ENCODE data around the gene ARHGAP26.

The ARHGAP26 gene

GRCh38 chr5:143207058-143207457, 436.9 kb downstream of the ARHGAP26 start:
- in situ Hi-C loops (cut with MboI; ENCODE audit: low sequenced_read_pairs) = no loop called here

- in situ Hi-C loops (cut with MboI; ENCODE audit: low sequenced_read_pairs) = no loop called here
These were observed 437.6 kb downstream of the ARHGAP26 start for GRCh38 chr5:143207563-143208364.

GRCh38 chr5:143208365-143208641, 438.1 kb downstream of the ARHGAP26 start:
- in situ Hi-C loops (cut with MboI; ENCODE audit: low sequenced_read_pairs) = no loop called here

GRCh38 chr5:143208781-143209510, 438.8 kb downstream of the ARHGAP26 start:
- in situ Hi-C loops (cut with MboI; ENCODE audit: low sequenced_read_pairs) = no loop called here

- in situ Hi-C loops (cut with MboI; ENCODE audit: low sequenced_read_pairs) = no loop called here
These were observed 439.8 kb downstream of the ARHGAP26 start for GRCh38 chr5:143209881-143210395.

- in situ Hi-C loops (cut with MboI; ENCODE audit: low sequenced_read_pairs) = no loop called here
These were observed 440.4 kb downstream of the ARHGAP26 start for GRCh38 chr5:143210576-143210975.

GRCh38 chr5:143212261-143212660, 442.1 kb downstream of the ARHGAP26 start:
- in situ Hi-C loops (cut with MboI; ENCODE audit: low sequenced_read_pairs) = no loop called here

GRCh38 chr5:143213231-143213850, 443.2 kb downstream of the ARHGAP26 start:
- in situ Hi-C loops (cut with MboI; ENCODE audit: low sequenced_read_pairs) = no loop called here

GRCh38 chr5:143213851-143214363, 443.7 kb downstream of the ARHGAP26 start:
- in situ Hi-C loops (cut with MboI; ENCODE audit: low sequenced_read_pairs) = no loop called here

- in situ Hi-C loops (cut with MboI; ENCODE audit: low sequenced_read_pairs) = no loop called here
These were observed 444.3 kb downstream of the ARHGAP26 start for GRCh38 chr5:143214458-143214857.

GRCh38 chr5:143214890-143215289, 444.7 kb downstream of the ARHGAP26 start:
- in situ Hi-C loops (cut with MboI; ENCODE audit: low sequenced_read_pairs) = no loop called here

- in situ Hi-C loops (cut with MboI; ENCODE audit: low sequenced_read_pairs) = no loop called here
These were observed 445.5 kb downstream of the ARHGAP26 start for GRCh38 chr5:143215690-143216089.

- in situ Hi-C loops (cut with MboI; ENCODE audit: low sequenced_read_pairs) = no loop called here
These were observed 446.0 kb downstream of the ARHGAP26 start for GRCh38 chr5:143216211-143216610.

- in situ Hi-C loops (cut with MboI; ENCODE audit: low sequenced_read_pairs) = no loop called here
These were observed 447.1 kb downstream of the ARHGAP26 start for GRCh38 chr5:143217065-143217803.

GRCh38 chr5:143217804-143218160, 447.6 kb downstream of the ARHGAP26 start:
- in situ Hi-C loops (cut with MboI; ENCODE audit: low sequenced_read_pairs) = no loop called here

- in situ Hi-C loops (cut with MboI; ENCODE audit: low sequenced_read_pairs) = no loop called here
These were observed 448.5 kb downstream of the ARHGAP26 start for GRCh38 chr5:143218517-143219170.

- in situ Hi-C loops (cut with MboI; ENCODE audit: low sequenced_read_pairs) = no loop called here
These were observed 449.5 kb downstream of the ARHGAP26 start for GRCh38 chr5:143219696-143220095.

- in situ Hi-C loops (cut with MboI; ENCODE audit: low sequenced_read_pairs) = no loop called here
These were observed 450.6 kb downstream of the ARHGAP26 start for GRCh38 chr5:143220748-143221251.

GRCh38 chr5:143222287-143223231, 452.4 kb downstream of the ARHGAP26 start:
- in situ Hi-C loops (cut with MboI; ENCODE audit: low sequenced_read_pairs) = no loop called here
